OCI-LY3 (cell line): ENCODE data around the gene RNF138.

Experiments
- CTCF ChIP-seq: fragments of 200-600, 300-600 bp; sonication (generic); IDR thresholded peaks from 2 replicates; pipeline ENCODE4 v1.5.1; 2014; ENCODE audit warnings: antibody characterized with exemption, low read length, low read depth
- EZH2phosphoT487 ChIP-seq: fragments of 200-600 bp; shearing (Covaris generic); IDR thresholded peaks from 2 replicates; pipeline ENCODE4 v1.6.1; 2018; ENCODE audit warnings: antibody characterized with exemption, mixed run types, low read depth

DNA sequence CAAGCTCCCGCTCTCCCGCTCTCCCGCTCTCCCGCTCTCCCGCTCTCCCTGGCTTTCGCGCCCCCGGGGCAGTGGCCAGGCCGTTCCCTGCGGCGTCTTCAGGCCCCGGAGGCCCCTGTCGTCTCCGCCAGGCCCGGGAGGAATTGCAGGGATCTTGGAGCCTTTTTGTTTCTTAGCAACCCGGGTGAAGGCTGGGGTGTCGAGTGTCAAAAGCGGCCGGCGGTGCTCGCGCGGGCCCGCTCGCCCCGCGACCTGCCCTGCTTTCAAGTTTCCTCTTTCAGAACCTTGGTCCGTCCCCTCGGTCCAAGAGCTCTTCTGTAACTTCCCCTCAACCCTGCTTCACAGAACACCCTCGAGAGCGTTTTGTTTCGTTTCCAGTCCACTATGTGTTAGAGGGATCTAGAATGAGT, 1.4 kb downstream of the RNF138 start:
- no peak for TF ChIP-seq EZH2phosphoT487
- no peak for TF ChIP-seq CTCF
